CD4-positive, alpha-beta T cell (primary cell): ENCODE data around the gene SRPRB. TPM values are rescaled to one million over a fixed set of nuclear protein-coding genes. Genes with fewer than 3 reads are reported as not detected.

Source experiments
- ATAC-seq: fragments of 200-7000 bp; cut with Tn5 transposase; one replicate; pipeline ENCODE4 v1.10.0; 2022; ENCODE audit warnings: mild to moderate bottlenecking; ENCODE audit not compliant: poor library complexity
- CTCF ChIA-PET: fragments of 350-600 bp; sonication (Branson Sonifier 250); formaldehyde crosslinking; loops from one replicate; lab custom pipeline; 2021; ENCODE audit warnings: antibody characterized with exemption, inconsistent platforms; lab: Charles Lee
- POLR2A ChIA-PET: fragments of 350-600 bp; sonication (Branson Sonifier 250); formaldehyde crosslinking; loops from one replicate; lab custom pipeline; 2021; ENCODE audit warnings: antibody characterized with exemption, inconsistent platforms; lab: Charles Lee
- DNase-seq, 14 experiments: peaks; one replicate each; pipeline ENCODE4 v3.0.0-alpha.2; 2013 to 2020; ENCODE audit warnings: mixed read lengths in 2 of 14
- H3K27ac ChIP-seq, 2 donors: one replicate each; pipeline versions ENCODE4 v1.5.1 to v1.7.0; 2013; ENCODE audit warnings: low read length in 2 of 2, low read depth in 1 of 2, mild to moderate bottlenecking in 1 of 2
- H3K27me3 ChIP-seq, 2 experiments: 1 replicate in 1 of 2; 2 replicates in 1 of 2; pipeline versions ENCODE4 v1.6.1 to v1.7.0; 2013; ENCODE audit warnings: low read length in 2 of 2, control low read depth in 1 of 2, mild to moderate bottlenecking in 1 of 2, moderate library complexity in 1 of 2; ENCODE audit not compliant: insufficient read depth in 2 of 2, control insufficient read depth in 1 of 2
- H3K36me3 ChIP-seq: one replicate; pipeline ENCODE4 v1.6.1; 2013; ENCODE audit warnings: low read length, control low read depth; ENCODE audit not compliant: insufficient read depth
- H3K4me1 ChIP-seq: one replicate; pipeline ENCODE4 v1.6.1; 2013; ENCODE audit warnings: low read length, control low read depth; ENCODE audit not compliant: insufficient read depth
- H3K4me3 ChIP-seq: one replicate; pipeline ENCODE4 v1.5.1; 2013; ENCODE audit warnings: mild to moderate bottlenecking, low read length, moderate library complexity
- H3K9me3 ChIP-seq, 2 experiments: 1 replicate in 1 of 2; 2 replicates in 1 of 2; pipeline versions ENCODE4 v1.6.1 to v1.7.0; 2013; ENCODE audit warnings: low read length in 2 of 2, mild to moderate bottlenecking in 2 of 2, control low read depth in 1 of 2, moderate library complexity in 1 of 2; ENCODE audit not compliant: control insufficient read depth in 1 of 2, insufficient read depth in 1 of 2
- H3K27ac Mint-ChIP-seq: one replicate; pipeline ENCODE4 v1.8.0; 2020; ENCODE audit warnings: mixed read lengths
- H3K27me3 Mint-ChIP-seq: one replicate; pipeline ENCODE4 v1.8.0; 2021; ENCODE audit warnings: mixed read lengths
- H3K36me3 Mint-ChIP-seq: one replicate; pipeline ENCODE4 v1.8.0; 2021; ENCODE audit warnings: low read depth, mixed read lengths
- H3K4me1 Mint-ChIP-seq: one replicate; pipeline ENCODE4 v1.8.0; 2021; ENCODE audit warnings: low read depth, mixed read lengths
- H3K4me3 Mint-ChIP-seq: one replicate; pipeline ENCODE4 v1.8.0; 2020; ENCODE audit warnings: mild to moderate bottlenecking, mixed read lengths
- H3K9me3 Mint-ChIP-seq: one replicate; pipeline ENCODE4 v1.8.0; 2020; ENCODE audit warnings: mixed read lengths
- intact Hi-C, 2 experiments: fragments of 100-400 bp; cut with DNase I in 1 of 2; cut with micrococcal nuclease in 1 of 2; formaldehyde crosslinking; loops; one replicate each; pipeline versions ENCODE4 v1.15.1 to v1.9.0; 2023 to 2025; cut with DNase I, micrococcal nuclease
- polyA plus RNA-seq, 2 donors: library from polyadenylated mRNA; unstranded; fragments of 120-200 nt; gene quantifications; one replicate each; pipeline ENCODE4 v1.2.1, GENCODE V29; 2013
- total RNA-seq, 174 experiments: library from RNA in 2 of 174; stranded (reverse) in 2 of 174; gene quantifications; one replicate each; pipeline ENCODE4 v1.2.3 and lab custom pipeline; 2021 to 2026
- TF ChIP-seq, protein P1 (sequence below): fragments of 200-600 bp; IDR thresholded peaks from one replicate; pipeline ENCODE4 v1.8.0; 2022; ENCODE audit warnings: antibody characterized with exemption, mild to moderate bottlenecking

Gene SRPRB, protein sequence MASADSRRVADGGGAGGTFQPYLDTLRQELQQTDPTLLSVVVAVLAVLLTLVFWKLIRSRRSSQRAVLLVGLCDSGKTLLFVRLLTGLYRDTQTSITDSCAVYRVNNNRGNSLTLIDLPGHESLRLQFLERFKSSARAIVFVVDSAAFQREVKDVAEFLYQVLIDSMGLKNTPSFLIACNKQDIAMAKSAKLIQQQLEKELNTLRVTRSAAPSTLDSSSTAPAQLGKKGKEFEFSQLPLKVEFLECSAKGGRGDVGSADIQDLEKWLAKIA
- total RNA-seq (10 to 100 TPM; 19.1 to 19.9 TPM), total RNA-seq (lab: John Stamatoyannopoulos, UW) (29.0 to 336 (median 63.6) reads per million in 172 experiments)
- polyA plus RNA-seq (2013, experiment 1 of 2): 26.8 TPM
- polyA plus RNA-seq (2013, experiment 2 of 2): 27.7 TPM

DNA sequence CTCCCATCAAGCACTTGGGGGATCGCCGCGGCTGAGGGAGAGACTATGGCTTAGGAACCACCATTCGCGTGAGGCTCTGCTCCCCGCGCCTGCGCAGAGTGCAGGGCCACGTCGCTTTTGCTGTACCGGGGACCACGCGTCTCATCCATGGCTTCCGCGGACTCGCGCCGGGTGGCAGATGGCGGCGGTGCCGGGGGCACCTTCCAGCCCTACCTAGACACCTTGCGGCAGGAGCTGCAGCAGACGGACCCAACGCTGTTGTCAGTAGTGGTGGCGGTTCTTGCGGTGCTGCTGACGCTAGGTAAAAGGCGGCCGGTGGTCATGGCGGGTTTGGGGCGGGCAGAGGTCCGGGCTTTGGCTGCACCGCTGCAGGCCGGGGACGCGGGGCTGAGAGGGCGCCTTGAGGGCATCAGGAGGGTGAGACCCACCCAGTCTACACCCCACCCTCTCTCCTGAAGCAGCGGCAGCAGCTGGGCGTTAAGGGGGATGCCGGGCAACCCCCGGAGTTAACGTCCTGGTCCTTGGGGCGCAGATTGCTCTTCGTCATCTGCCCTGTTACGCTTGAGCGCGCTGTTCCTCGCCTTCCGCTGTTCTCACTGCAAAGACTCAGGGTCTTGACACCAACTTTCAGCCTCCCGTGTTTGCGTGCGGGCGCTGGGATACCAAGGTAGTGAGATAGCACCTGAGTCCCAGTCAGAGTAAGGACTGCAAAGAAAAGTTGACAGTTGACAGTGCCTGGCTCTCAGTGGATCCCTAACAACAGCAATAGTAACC, at the start of gene SRPRB:
Gene SRPRB, plus strand, starts transcription at position 114 of the 774 bp plus-strand sequence. Its CDS starts 34 bp downstream, at position 148.
- ChIA-PET POLR2A (interaction anchor here (1.0 to 2.3 kb wide), 2 partner anchors 232 to 680 kb away, joined by 3 to 7 read pairs; partner anchors contain the start of genes ANAPC13, CDV3 and CEP63), CTCF (no interaction called here)
- Histone ChIP-seq H3K9me3 (no peaks in the 10 kb centered on the region), H3K4me1 (peaks cover 16% of the 10 kb centered on the region), H3K27ac (peak within 1 kb of the TSS; percentile 70 to 75), H3K36me3 (peaks cover 29% of the 10 kb centered on the region), H3K4me3 (peak within 1 kb of the TSS; percentile 92), H3K27me3 (no peaks in the 10 kb centered on the region)
- DNase-seq: peak; percentile 90 to 99 (median 94)
- TF ChIP-seq, protein P1, sequence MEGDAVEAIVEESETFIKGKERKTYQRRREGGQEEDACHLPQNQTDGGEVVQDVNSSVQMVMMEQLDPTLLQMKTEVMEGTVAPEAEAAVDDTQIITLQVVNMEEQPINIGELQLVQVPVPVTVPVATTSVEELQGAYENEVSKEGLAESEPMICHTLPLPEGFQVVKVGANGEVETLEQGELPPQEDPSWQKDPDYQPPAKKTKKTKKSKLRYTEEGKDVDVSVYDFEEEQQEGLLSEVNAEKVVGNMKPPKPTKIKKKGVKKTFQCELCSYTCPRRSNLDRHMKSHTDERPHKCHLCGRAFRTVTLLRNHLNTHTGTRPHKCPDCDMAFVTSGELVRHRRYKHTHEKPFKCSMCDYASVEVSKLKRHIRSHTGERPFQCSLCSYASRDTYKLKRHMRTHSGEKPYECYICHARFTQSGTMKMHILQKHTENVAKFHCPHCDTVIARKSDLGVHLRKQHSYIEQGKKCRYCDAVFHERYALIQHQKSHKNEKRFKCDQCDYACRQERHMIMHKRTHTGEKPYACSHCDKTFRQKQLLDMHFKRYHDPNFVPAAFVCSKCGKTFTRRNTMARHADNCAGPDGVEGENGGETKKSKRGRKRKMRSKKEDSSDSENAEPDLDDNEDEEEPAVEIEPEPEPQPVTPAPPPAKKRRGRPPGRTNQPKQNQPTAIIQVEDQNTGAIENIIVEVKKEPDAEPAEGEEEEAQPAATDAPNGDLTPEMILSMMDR: no peak
- Mint-ChIP-seq H3K4me3 (peak within 1 kb of the TSS; percentile 97), H3K4me1 (peaks cover 41% of the 10 kb centered on the region), H3K36me3 (peaks cover 47% of the 10 kb centered on the region), H3K9me3 (no peaks in the 10 kb centered on the region), H3K27ac (peak within 1 kb of the TSS; percentile 94), H3K27me3 (no peaks in the 10 kb centered on the region)
- intact Hi-C loops: loop anchor here (1.0 to 10.0 kb wide), 8 partner anchors 143 to 1389 kb away; partner anchors contain the start of genes DNAJC13 (in 1 of the 2) and NPHP3 (in 1 of the 2)
- ATAC-seq: peak; percentile 95

DNA sequence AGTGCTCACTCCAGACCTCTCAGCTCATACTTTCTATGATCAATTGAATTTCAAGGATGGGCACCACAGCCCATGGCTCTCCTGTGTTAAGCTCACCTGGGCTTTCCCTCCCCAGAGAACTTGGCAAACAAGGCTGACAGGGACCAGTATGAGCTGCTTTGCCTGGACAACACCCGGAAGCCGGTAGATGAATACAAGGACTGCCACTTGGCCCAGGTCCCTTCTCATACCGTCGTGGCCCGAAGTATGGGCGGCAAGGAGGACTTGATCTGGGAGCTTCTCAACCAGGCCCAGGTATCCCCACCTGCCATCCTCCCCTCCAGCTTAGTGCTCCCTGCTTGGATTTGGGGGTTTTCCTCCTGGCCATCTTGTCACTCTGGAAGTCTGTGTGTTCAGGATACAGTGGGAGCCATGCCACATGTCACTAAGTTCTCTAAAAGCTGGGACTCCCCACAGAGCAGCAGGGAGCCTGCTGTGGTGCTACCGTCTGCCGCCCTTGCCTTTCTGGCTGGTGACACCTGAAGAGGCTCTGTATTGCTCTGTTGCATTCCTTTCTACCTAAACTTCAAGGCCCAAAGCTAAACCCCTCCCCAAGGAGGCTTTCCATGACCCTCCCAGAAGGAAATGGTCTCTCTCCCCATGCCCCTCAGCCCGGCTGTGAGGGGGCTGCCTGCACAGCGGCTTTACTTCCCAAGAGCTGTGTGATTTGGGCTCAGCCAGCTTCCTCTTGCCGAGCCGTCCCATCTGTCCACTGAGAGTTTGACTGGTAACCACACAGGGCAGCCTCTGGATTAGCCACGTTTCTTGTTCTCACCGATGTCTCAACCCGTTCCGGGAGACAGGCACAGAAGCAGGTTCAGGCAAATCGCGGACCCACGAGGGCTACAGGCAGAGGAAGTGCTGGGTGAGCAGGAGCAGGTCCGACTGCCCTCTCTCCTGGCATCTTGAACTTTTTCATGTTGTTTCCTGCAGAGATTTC, 48.6 kb upstream of the SRPRB start:
- H3K4me3 ChIP-seq: no peak overlapping the region
- ATAC-seq: no peak
- POLR2A ChIA-PET: no interaction called here
- H3K4me1 ChIP-seq: no peaks in the 10 kb centered on the region
- peaks cover 3% of the 10 kb centered on the region in 2 experiments for H3K27me3 ChIP-seq
- no peak overlapping the region for H3K27ac ChIP-seq
- H3K9me3 Mint-ChIP-seq: no peaks in the 10 kb centered on the region
- peaks cover 15% of the 10 kb centered on the region for H3K27me3 Mint-ChIP-seq
- no peaks in the 10 kb centered on the region for H3K4me1 Mint-ChIP-seq
- H3K36me3 Mint-ChIP-seq: no peaks in the 10 kb centered on the region
- no peak overlapping the region for H3K4me3 Mint-ChIP-seq
- no peaks in the 10 kb centered on the region for H3K36me3 ChIP-seq
- TF ChIP-seq, protein P1: no peak
- H3K27ac Mint-ChIP-seq: no peak overlapping the region
- no peaks in the 10 kb centered on the region for H3K9me3 ChIP-seq
- DNase-seq: no peak
- intact Hi-C loops: loop anchor here in 1 of 2 experiments (10.0 kb wide), 1 partner anchor 118 kb away; no protein-coding TSS in a partner anchor
- CTCF ChIA-PET: no interaction called here
